Activated B cell treated with CpG ODN at 0.5 μM for 24 hours (primary cell): Measurements from ENCODE around the gene GARIN5A. TPM values are rescaled to one million over a fixed set of nuclear protein-coding genes. Genes with fewer than 3 reads are reported as not detected.
"Not testable (repeated sequence)": the region's sequence is repeated elsewhere in the genome, so short reads cannot be mapped to it uniquely, and the experiment has no call there.

ENCODE experiments used
- ATAC-seq: fragments of 200-7000 bp; cut with Tn5 transposase; one replicate; pipeline ENCODE4 v1.10.0; 2021; ENCODE audit warnings: low read depth, mild to moderate bottlenecking, moderate library complexity
- CTCF ChIA-PET: fragments of 350-600 bp; sonication (Branson Sonifier 250); formaldehyde crosslinking; loops from one replicate; lab custom pipeline; 2021; ENCODE audit warnings: antibody characterized with exemption; lab: Charles Lee
- POLR2A ChIA-PET: fragments of 350-600 bp; sonication (Branson Sonifier 250); formaldehyde crosslinking; loops from one replicate; lab custom pipeline; 2021; ENCODE audit warnings: antibody characterized with exemption; lab: Charles Lee
- DNase-seq: peaks from one replicate; pipeline ENCODE4 v3.0.0; 2022
- H3K27ac Mint-ChIP-seq: one replicate; pipeline ENCODE4 v1.8.0; 2020; ENCODE audit warnings: mixed read lengths
- H3K27me3 Mint-ChIP-seq: one replicate; pipeline ENCODE4 v1.8.0; 2021; ENCODE audit warnings: mixed read lengths
- H3K36me3 Mint-ChIP-seq: one replicate; pipeline ENCODE4 v1.8.0; 2021; ENCODE audit warnings: low read depth, mixed read lengths
- H3K4me1 Mint-ChIP-seq: one replicate; pipeline ENCODE4 v1.8.0; 2021; ENCODE audit warnings: mixed read lengths
- H3K4me3 Mint-ChIP-seq: one replicate; pipeline ENCODE4 v1.8.0; 2020; ENCODE audit warnings: mild to moderate bottlenecking, mixed read lengths
- H3K9me3 Mint-ChIP-seq: one replicate; pipeline ENCODE4 v1.8.0; 2020; ENCODE audit warnings: mixed read lengths
- intact Hi-C: fragments of 100-400 bp; cut with micrococcal nuclease; formaldehyde crosslinking; loops from one replicate; pipeline ENCODE4 v1.15.1; 2024
- total RNA-seq: library from RNA; stranded (reverse); gene quantifications from 2 replicates; pipeline ENCODE4 v1.2.3, GENCODE V29; 2022
- TF ChIP-seq, protein P1 (sequence below): fragments of 200-600 bp; IDR thresholded peaks from one replicate; pipeline ENCODE4 v1.8.0; 2022; ENCODE audit warnings: antibody characterized with exemption, mild to moderate bottlenecking

GARIN5A gene
- total RNA-seq, 1 donor from 2014 or later: 0.67 TPM

DNA sequence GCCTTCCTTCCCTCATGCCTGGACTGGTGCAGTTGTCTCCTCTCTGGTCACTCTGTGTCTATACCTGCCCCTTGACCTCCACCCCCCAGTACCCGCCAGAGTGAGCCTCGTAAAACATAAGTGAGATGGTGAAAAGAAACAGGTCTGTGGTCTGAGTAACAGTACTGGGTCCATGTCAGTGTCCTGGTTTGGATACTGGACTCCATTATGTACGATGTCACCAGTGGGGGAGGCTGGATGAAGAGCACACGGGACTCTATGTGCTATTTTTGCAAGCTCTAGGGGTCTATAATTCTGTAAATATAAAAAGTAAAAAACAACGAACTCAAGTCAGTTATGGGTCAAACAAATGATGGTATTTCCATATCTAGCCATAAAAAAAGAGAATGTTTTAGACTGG is 29.6 kb downstream of the GARIN5A start:
- peaks cover 4% of the 10 kb centered on the region for H3K36me3 Mint-ChIP-seq
- H3K4me1 Mint-ChIP-seq: peaks cover 4% of the 10 kb centered on the region
- H3K27me3 Mint-ChIP-seq: no peaks in the 10 kb centered on the region
- DNase-seq (no peak), ATAC-seq (no peak)
- no peak overlapping the region for H3K27ac Mint-ChIP-seq
- no peak overlapping the region for H3K4me3 Mint-ChIP-seq
- ChIA-PET CTCF (no interaction called here), POLR2A (no interaction called here)
- intact Hi-C loops: no loop called here
- H3K9me3 Mint-ChIP-seq: no peaks in the 10 kb centered on the region
- TF ChIP-seq, protein P1, sequence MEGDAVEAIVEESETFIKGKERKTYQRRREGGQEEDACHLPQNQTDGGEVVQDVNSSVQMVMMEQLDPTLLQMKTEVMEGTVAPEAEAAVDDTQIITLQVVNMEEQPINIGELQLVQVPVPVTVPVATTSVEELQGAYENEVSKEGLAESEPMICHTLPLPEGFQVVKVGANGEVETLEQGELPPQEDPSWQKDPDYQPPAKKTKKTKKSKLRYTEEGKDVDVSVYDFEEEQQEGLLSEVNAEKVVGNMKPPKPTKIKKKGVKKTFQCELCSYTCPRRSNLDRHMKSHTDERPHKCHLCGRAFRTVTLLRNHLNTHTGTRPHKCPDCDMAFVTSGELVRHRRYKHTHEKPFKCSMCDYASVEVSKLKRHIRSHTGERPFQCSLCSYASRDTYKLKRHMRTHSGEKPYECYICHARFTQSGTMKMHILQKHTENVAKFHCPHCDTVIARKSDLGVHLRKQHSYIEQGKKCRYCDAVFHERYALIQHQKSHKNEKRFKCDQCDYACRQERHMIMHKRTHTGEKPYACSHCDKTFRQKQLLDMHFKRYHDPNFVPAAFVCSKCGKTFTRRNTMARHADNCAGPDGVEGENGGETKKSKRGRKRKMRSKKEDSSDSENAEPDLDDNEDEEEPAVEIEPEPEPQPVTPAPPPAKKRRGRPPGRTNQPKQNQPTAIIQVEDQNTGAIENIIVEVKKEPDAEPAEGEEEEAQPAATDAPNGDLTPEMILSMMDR: no peak

DNA sequence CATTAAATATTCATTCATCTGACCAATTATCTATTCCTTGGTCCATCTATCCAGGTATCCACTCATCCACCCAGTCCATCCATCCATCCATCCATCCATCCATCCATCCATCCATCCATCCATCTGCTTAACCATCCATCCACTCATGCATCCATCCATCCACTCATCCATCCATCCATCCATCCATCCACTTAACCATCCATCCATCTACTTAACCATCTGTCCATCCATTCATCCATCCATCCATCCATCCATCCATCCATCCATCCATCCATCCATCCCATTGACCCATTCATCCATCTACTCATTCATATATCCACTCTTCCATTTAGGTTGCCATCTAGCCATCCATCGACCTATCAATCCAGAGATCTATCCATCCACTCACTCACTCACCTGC is 32.6 kb downstream of the GARIN5A start:
- POLR2A ChIA-PET: no interaction called here

DNA sequence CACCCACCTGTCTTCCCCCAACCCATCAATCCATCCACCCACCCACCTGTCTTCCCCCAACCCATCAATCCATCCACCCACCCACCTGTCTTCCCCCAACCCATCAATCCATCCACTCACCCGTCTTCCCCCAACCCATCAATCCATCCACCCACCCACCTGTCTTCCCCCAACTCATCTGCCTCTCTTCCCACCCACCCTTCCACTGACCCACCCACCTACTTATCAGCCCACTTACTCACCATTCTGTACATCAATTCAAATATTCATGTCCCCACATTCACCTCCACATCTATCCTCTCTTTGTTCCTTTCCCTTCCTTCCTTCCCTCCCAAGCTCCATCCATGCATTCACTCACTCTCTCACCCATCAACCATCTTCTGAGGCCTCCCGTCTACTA is 37.5 kb downstream of the GARIN5A start:
- H3K27ac Mint-ChIP-seq, H3K4me3 Mint-ChIP-seq, intact Hi-C loops, H3K36me3 Mint-ChIP-seq, H3K27me3 Mint-ChIP-seq, POLR2A ChIA-PET, CTCF ChIA-PET, DNase-seq, ATAC-seq, H3K9me3 Mint-ChIP-seq: not testable (repeated sequence)
- peaks cover 29% of the 10 kb centered on the region for H3K4me1 Mint-ChIP-seq

More for the DNA sequence above, 32.6 kb downstream of the GARIN5A start:
- intact Hi-C loops: no loop called here
- no peaks in the 10 kb centered on the region for H3K27me3 Mint-ChIP-seq
- no peak for ATAC-seq
- H3K9me3 Mint-ChIP-seq: no peaks in the 10 kb centered on the region
- H3K4me3 Mint-ChIP-seq: no peak overlapping the region
- no peak overlapping the region for H3K27ac Mint-ChIP-seq
- CTCF ChIA-PET: no interaction called here
- TF ChIP-seq, protein P1: no peak
- DNase-seq: no peak
- peaks cover 4% of the 10 kb centered on the region for H3K36me3 Mint-ChIP-seq
- no peaks in the 10 kb centered on the region for H3K4me1 Mint-ChIP-seq

DNA sequence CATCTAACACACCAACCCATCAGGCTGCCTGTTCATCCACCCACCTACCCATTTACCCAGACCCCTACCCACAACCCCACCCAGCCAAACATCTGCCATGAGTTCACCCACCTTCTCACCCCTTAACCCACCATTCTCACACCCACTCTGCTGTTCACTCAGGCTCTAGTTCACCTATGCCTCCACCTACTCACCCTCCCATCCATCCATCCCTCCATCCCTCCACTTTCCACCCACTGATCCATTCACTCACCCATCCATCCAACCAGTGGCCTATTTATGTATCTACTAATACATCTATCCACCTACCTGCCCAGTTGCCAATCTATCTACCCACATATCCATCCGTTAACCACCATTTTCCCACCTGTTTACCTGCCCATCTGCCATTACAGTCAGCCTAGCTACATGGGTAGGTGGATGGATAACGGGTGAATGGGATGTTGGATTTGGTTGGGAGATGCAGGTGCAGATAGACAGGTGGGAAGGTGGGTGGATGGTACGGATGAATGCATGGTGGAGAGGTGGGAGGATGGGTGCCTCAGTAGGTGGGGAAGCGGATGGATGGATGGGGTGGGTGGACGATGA is 38.7 kb downstream of the GARIN5A start:
- CTCF ChIA-PET: no interaction called here
- no peak overlapping the region for H3K4me3 Mint-ChIP-seq
- H3K36me3 Mint-ChIP-seq: no peaks in the 10 kb centered on the region
- DNase-seq (no peak), ATAC-seq (no peak)
- H3K27me3 Mint-ChIP-seq: no peaks in the 10 kb centered on the region
- TF ChIP-seq, protein P1: no peak
- intact Hi-C loops: no loop called here
- no peaks in the 10 kb centered on the region for H3K9me3 Mint-ChIP-seq
- H3K27ac Mint-ChIP-seq: no peak overlapping the region
- POLR2A ChIA-PET: interaction anchor here (0.6 to 0.9 kb wide), 2 partner anchors 22 to 1531 kb away, joined by 3 read pairs; no protein-coding TSS in a partner anchor
- peaks cover 41% of the 10 kb centered on the region for H3K4me1 Mint-ChIP-seq

DNA sequence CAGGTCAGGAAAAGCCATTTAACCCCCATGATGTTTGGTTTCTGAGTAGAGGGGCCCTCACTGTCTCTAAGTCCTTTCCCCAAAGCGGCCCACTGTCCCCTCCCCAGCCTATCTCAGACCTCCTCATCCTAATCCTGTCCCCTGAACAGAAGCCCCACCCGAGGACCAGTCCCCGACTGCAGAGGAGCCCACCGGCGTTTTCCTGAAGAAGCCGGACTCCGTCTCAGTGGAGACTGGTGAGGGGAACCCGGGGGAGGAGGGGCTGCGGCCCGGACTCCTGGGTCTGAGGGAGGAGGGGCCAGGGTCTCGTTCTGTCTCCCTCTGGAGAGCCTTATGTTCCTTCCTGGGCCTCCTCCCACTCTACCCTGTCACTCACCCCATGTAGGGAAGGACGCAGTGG is 41.0 kb downstream of the GARIN5A start:
- TF ChIP-seq, protein P1: no peak
- ChIA-PET CTCF (no interaction called here), POLR2A (interaction anchor here (0.9 kb wide), 1 partner anchor 25 kb away, joined by 3 read pairs; no protein-coding TSS in a partner anchor)
- peaks cover 5% of the 10 kb centered on the region for H3K36me3 Mint-ChIP-seq
- no peak overlapping the region for H3K4me3 Mint-ChIP-seq
- intact Hi-C loops: no loop called here
- DNase-seq: no peak
- peaks cover 61% of the 10 kb centered on the region for H3K4me1 Mint-ChIP-seq
- H3K27me3 Mint-ChIP-seq: no peaks in the 10 kb centered on the region
- no peak for ATAC-seq
- H3K9me3 Mint-ChIP-seq: no peaks in the 10 kb centered on the region
- H3K27ac Mint-ChIP-seq: peak overlapping the region; percentile 30
